Measurements from ENCODE around the gene PRSS27.
A peak's percentile ranks its signal among the peaks of the same experiment; 100 is the strongest.

The PRSS27 gene

GRCh38 chr16:2752035-2752849 lies 32.2 kb upstream of the PRSS27 start, which contains the start of gene SRRM2:
Gene SRRM2 (plus strand): TSS chr16:2752638. CDS start chr16:2756365, 3,727 bp downstream.
- Histone ChIP-seq H3K4me3 (ENCODE audit: insufficient read depth, low read depth, low read length, poor library complexity, severe bottlenecking) (peak within 1 kb of the TSS; percentile 80), H3K27ac (ENCODE audit: insufficient read depth, low read length, poor library complexity, severe bottlenecking) (peak within 1 kb of the TSS; percentile 98), H3K9me3 (ENCODE audit: control insufficient read depth, low read length) (no peaks in the 10 kb centered on the region), H3K27me3 (replicated peaks; ENCODE audit: control insufficient read depth, insufficient read depth, low read length, poor library complexity, severe bottlenecking) (no peaks in the 10 kb centered on the region), H3K36me3 (ENCODE audit: control insufficient read depth, insufficient read depth, low read length) (peaks cover 7% of the 10 kb centered on the region), H3K4me1 (ENCODE audit: control insufficient read depth, insufficient read depth, low read length, poor library complexity, severe bottlenecking) (peaks cover 22% of the 10 kb centered on the region)
- peak; percentile 85 to 91 (median 89) for DNase-seq

DNA sequence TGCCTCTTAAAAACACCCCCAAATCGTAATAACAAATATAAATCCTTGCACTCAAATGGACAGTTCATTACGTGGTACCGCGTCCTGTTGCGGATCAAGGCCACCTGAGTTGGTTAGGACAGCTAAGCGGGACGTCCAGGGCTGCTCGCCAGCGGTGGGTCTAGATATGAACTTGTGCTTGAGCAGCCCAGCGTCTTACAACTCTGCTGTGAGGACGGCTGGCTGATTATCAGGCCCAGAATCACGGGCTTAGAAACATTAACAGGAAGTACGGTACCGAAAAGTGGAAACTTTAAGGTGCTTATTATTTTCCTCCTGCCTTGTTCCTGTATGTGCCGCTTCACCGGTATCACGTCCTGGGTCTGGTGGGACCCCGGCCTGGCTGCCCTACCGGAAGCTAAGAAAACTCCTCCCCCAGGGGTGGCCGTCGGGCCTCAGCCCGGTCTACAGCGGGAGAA lies 31.6 kb upstream of the PRSS27 start:
- Histone ChIP-seq H3K4me1 (ENCODE audit: control insufficient read depth, insufficient read depth, low read length, poor library complexity, severe bottlenecking) (peaks cover 22% of the 10 kb centered on the region), H3K27ac (ENCODE audit: insufficient read depth, low read length, poor library complexity, severe bottlenecking) (peak overlapping the region; percentile 98), H3K4me3 (ENCODE audit: insufficient read depth, low read depth, low read length, poor library complexity, severe bottlenecking) (peak overlapping the region; percentile 80), H3K9me3 (ENCODE audit: control insufficient read depth, low read length) (no peaks in the 10 kb centered on the region), H3K27me3 (replicated peaks; ENCODE audit: control insufficient read depth, insufficient read depth, low read length, poor library complexity, severe bottlenecking) (no peaks in the 10 kb centered on the region), H3K36me3 (ENCODE audit: control insufficient read depth, insufficient read depth, low read length) (peaks cover under 1% of the 10 kb centered on the region)
- DNase-seq: no peak

DNA sequence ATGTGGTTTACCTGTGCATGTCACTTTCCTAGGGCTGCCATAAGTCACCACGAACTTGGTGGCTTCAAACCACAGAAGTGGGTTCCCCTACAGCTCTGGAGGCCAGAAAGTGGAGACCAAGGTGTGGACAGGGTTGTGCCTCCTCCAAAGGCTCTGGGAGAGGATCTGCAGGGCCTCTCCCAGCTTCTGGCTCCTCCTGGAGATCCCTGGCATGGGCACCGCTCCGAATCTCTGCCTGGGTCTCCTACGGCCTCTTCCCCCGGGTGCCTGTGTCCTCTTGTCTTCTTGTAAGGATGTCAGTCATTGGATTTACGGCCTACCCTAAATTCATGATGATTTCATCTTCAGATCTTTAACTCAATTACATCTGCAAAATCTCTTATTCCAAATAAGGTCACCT lies 29.9 kb upstream of the PRSS27 start:
- no peak for DNase-seq
- H3K4me3 ChIP-seq (ENCODE audit: insufficient read depth, low read depth, low read length, poor library complexity, severe bottlenecking): no peak overlapping the region
- H3K4me1 ChIP-seq (ENCODE audit: control insufficient read depth, insufficient read depth, low read length, poor library complexity, severe bottlenecking): peaks cover 11% of the 10 kb centered on the region
- H3K9me3 ChIP-seq (ENCODE audit: control insufficient read depth, low read length): no peaks in the 10 kb centered on the region
- H3K27me3 ChIP-seq (replicated peaks; ENCODE audit: control insufficient read depth, insufficient read depth, low read length, poor library complexity, severe bottlenecking): no peaks in the 10 kb centered on the region
- no peaks in the 10 kb centered on the region for H3K36me3 ChIP-seq (ENCODE audit: control insufficient read depth, insufficient read depth, low read length)
- no peak overlapping the region for H3K27ac ChIP-seq (ENCODE audit: insufficient read depth, low read length, poor library complexity, severe bottlenecking)

- Histone ChIP-seq H3K4me3 (ENCODE audit: insufficient read depth, low read depth, low read length, poor library complexity, severe bottlenecking) (no peak overlapping the region), H3K27me3 (replicated peaks; ENCODE audit: control insufficient read depth, insufficient read depth, low read length, poor library complexity, severe bottlenecking) (no peaks in the 10 kb centered on the region), H3K36me3 (ENCODE audit: control insufficient read depth, insufficient read depth, low read length) (no peaks in the 10 kb centered on the region), H3K9me3 (ENCODE audit: control insufficient read depth, low read length) (no peaks in the 10 kb centered on the region), H3K27ac (ENCODE audit: insufficient read depth, low read length, poor library complexity, severe bottlenecking) (no peak overlapping the region), H3K4me1 (ENCODE audit: control insufficient read depth, insufficient read depth, low read length, poor library complexity, severe bottlenecking) (peaks cover 7% of the 10 kb centered on the region)
- no peak for DNase-seq
Measured at GRCh38 chr16:2749476-2749875, 29.5 kb upstream of the PRSS27 start.

DNA sequence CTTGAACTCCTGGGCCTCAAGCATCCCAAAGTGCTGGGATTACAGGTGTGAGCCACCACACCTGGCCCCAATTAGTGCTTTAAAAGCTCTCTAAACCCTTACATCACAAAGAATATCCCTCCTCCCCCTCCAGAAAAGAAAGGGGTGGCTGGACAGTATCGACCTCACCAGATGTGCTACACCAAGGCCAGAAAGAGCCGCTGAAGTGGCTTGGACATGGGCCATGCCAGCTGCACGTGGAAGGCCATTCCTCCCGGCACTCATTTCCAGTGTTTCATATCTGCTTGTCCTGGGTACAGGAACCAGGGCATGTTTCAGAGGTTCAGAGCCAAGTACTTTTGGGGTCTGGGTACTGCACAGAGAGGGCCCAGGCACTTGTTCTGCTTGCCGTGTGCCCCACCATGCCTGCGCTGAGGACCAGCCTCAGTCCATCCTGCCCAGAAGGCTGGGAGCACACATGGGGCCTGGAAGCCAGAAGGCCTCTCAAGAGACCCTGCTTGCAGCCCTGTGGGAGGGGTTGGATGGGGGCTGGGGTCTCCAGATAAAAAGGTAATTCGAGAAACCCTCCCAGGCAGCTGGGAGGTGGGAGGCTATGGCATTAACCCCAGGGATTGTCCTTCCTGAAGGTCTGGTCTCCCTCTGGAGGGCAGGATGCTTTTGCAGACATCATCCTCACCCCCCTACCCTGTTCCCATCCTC lies 28.9 kb upstream of the PRSS27 start:
- peaks cover 3% of the 10 kb centered on the region for H3K4me1 ChIP-seq (ENCODE audit: control insufficient read depth, insufficient read depth, low read length, poor library complexity, severe bottlenecking)
- no peak overlapping the region for H3K4me3 ChIP-seq (ENCODE audit: insufficient read depth, low read depth, low read length, poor library complexity, severe bottlenecking)
- H3K27me3 ChIP-seq (replicated peaks; ENCODE audit: control insufficient read depth, insufficient read depth, low read length, poor library complexity, severe bottlenecking): no peaks in the 10 kb centered on the region
- H3K9me3 ChIP-seq (ENCODE audit: control insufficient read depth, low read length): no peaks in the 10 kb centered on the region
- H3K36me3 ChIP-seq (ENCODE audit: control insufficient read depth, insufficient read depth, low read length): no peaks in the 10 kb centered on the region
- H3K27ac ChIP-seq (ENCODE audit: insufficient read depth, low read length, poor library complexity, severe bottlenecking): no peak overlapping the region
- no peak for DNase-seq

GRCh38 chr16:2745961-2746360 lies 25.9 kb upstream of the PRSS27 start:
- no peak overlapping the region for H3K4me3 ChIP-seq (ENCODE audit: insufficient read depth, low read depth, low read length, poor library complexity, severe bottlenecking)
- H3K27me3 ChIP-seq (replicated peaks; ENCODE audit: control insufficient read depth, insufficient read depth, low read length, poor library complexity, severe bottlenecking): no peaks in the 10 kb centered on the region
- no peaks in the 10 kb centered on the region for H3K4me1 ChIP-seq (ENCODE audit: control insufficient read depth, insufficient read depth, low read length, poor library complexity, severe bottlenecking)
- no peaks in the 10 kb centered on the region for H3K9me3 ChIP-seq (ENCODE audit: control insufficient read depth, low read length)
- DNase-seq: no peak
- H3K27ac ChIP-seq (ENCODE audit: insufficient read depth, low read length, poor library complexity, severe bottlenecking): no peak overlapping the region
- no peaks in the 10 kb centered on the region for H3K36me3 ChIP-seq (ENCODE audit: control insufficient read depth, insufficient read depth, low read length)

DNA sequence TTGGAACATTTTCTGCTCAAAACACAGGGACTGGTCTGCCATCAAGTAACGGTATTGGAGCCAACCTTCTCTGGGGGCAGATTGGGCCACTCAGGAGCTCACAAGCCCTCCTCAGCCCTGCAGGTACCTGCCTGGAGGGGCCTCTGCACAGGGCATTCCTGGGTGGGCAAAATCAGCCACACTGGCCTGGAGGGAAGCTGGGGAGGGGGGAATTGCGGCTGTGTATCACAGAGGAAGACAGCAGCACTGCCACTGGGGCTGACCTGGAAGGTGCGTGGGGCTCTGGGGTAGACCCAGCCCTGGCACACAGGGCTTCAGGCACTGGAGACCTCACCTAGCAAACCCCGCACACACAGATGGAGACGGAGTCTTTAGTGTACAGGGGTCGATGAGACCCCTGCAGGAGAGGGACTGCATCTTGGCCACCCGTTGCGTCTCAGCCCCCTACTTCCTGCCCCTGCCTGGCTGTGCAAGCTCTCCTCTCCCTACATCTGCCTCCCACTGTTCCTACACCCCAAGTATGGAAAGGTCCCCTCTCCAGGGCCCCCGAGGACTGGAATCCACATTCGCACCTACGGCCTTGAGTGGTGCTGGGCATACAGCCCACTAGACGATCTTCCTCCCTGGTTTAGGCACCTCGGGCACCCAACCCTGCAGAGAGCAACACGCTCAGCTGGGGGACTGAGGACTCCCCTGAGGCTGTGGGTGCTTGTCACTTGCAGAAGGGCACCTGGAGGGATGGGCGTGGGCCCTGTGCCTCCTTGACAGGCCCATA lies 25.3 kb upstream of the PRSS27 start:
- Histone ChIP-seq H3K4me3 (ENCODE audit: insufficient read depth, low read depth, low read length, poor library complexity, severe bottlenecking) (no peak overlapping the region), H3K36me3 (ENCODE audit: control insufficient read depth, insufficient read depth, low read length) (no peaks in the 10 kb centered on the region), H3K9me3 (ENCODE audit: control insufficient read depth, low read length) (no peaks in the 10 kb centered on the region), H3K27ac (ENCODE audit: insufficient read depth, low read length, poor library complexity, severe bottlenecking) (no peak overlapping the region), H3K4me1 (ENCODE audit: control insufficient read depth, insufficient read depth, low read length, poor library complexity, severe bottlenecking) (no peaks in the 10 kb centered on the region), H3K27me3 (replicated peaks; ENCODE audit: control insufficient read depth, insufficient read depth, low read length, poor library complexity, severe bottlenecking) (no peaks in the 10 kb centered on the region)
- no peak for DNase-seq

DNA sequence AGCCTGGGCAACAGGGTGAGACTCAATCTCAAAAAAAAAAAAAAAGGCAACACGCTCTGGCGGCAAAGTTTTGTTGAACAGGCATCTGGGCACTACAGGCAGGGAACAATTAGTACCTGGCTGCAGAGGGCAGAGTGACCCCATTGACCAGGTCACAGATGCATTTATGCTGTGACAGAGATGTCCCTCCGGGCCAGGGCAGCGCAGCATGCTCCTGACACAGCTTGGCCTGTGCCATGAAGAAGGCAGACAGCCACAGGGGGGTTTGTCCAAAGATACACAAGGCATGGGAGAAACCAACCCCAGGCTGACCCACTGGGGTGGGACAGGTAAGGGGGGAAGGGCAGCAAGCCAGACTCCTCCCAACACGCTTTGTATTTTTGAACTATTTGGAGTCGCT lies 24.7 kb upstream of the PRSS27 start:
- Histone ChIP-seq H3K27me3 (replicated peaks; ENCODE audit: control insufficient read depth, insufficient read depth, low read length, poor library complexity, severe bottlenecking) (no peaks in the 10 kb centered on the region), H3K36me3 (ENCODE audit: control insufficient read depth, insufficient read depth, low read length) (no peaks in the 10 kb centered on the region), H3K9me3 (ENCODE audit: control insufficient read depth, low read length) (no peaks in the 10 kb centered on the region), H3K4me1 (ENCODE audit: control insufficient read depth, insufficient read depth, low read length, poor library complexity, severe bottlenecking) (no peaks in the 10 kb centered on the region), H3K27ac (ENCODE audit: insufficient read depth, low read length, poor library complexity, severe bottlenecking) (no peak overlapping the region), H3K4me3 (ENCODE audit: insufficient read depth, low read depth, low read length, poor library complexity, severe bottlenecking) (no peak overlapping the region)
- DNase-seq: no peak

DNA sequence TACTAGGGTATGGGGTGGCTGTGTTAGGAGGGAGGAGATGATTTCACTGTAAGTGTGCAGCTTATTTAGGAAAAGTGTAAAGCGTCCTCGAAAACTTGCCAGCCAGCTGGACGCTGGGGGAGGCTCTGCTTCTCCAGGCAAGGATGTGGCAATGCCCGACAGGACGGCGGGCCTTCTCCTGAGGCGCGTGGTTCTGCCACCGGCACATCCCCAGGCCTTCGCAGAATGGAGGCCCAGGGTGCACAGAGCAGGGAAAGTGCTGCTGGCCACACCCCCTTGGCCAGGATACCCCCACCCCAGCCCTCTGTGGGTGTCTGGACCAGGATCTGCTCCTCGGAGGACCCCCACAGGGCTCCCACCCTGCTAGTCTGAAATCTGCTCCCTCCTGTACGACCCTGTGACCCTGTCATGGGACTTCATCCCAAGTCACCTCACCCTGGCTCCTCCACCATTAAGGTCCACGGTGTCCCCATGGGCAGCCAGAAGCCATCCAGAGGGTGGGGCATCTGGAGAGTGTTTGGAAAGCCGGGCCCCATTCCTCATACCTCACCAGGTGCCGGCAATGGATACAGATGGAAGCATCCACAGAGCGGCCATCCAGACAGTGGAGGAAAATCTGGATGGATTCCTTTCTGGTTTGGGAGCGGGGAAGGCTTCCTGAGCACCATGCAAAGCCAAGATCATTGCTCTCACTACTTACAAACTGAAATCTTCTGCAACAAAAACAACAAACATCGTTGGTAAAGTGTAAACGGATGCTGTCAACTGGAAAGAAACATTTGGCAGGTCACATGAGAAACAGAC lies 23.2 kb upstream of the PRSS27 start:
- DNase-seq: no peak
- no peaks in the 10 kb centered on the region for H3K9me3 ChIP-seq (ENCODE audit: control insufficient read depth, low read length)
- H3K4me1 ChIP-seq (ENCODE audit: control insufficient read depth, insufficient read depth, low read length, poor library complexity, severe bottlenecking): no peaks in the 10 kb centered on the region
- H3K36me3 ChIP-seq (ENCODE audit: control insufficient read depth, insufficient read depth, low read length): no peaks in the 10 kb centered on the region
- H3K4me3 ChIP-seq (ENCODE audit: insufficient read depth, low read depth, low read length, poor library complexity, severe bottlenecking): no peak overlapping the region
- no peaks in the 10 kb centered on the region for H3K27me3 ChIP-seq (replicated peaks; ENCODE audit: control insufficient read depth, insufficient read depth, low read length, poor library complexity, severe bottlenecking)
- H3K27ac ChIP-seq (ENCODE audit: insufficient read depth, low read length, poor library complexity, severe bottlenecking): no peak overlapping the region

Data from effector memory CD4-positive, alpha-beta T cell (primary cell).